Ovary (tissue), 9 donors: ENCODE measurements around the gene UROD. TPM values are rescaled to one million over a fixed set of nuclear protein-coding genes. Genes with fewer than 3 reads are reported as not detected.

ENCODE experiments used
- DNase-seq, 5 donors: peaks; one replicate each; pipeline ENCODE4 v3.0.0-alpha.2; 2019 to 2020
- H3K27ac ChIP-seq, 2 donors: fragments of 200-600 bp; one replicate each; pipeline versions ENCODE4 v1.5.1 to v1.8.0; 2019 to 2022
- H3K27me3 ChIP-seq: fragments of 200-600 bp; one replicate; pipeline ENCODE4 v1.8.0; 2022
- H3K36me3 ChIP-seq: fragments of 200-600 bp; sonication (generic); one replicate; pipeline ENCODE4 v1.5.1; 2019
- H3K4me1 ChIP-seq: one replicate; pipeline ENCODE4 v1.8.1; 2013; ENCODE audit warnings: mild to moderate bottlenecking, moderate library complexity; ENCODE audit not compliant: insufficient read depth
- H3K4me3 ChIP-seq: fragments of 200-600 bp; sonication (generic); one replicate; pipeline ENCODE4 v1.5.1; 2017
- H3K9me3 ChIP-seq, 2 donors: fragments of 200-600 bp in 1 of 2; sonication (generic) in 1 of 2; one replicate each; pipeline versions ENCODE4 v1.5.1 to v1.8.1; 2013 to 2019; ENCODE audit warnings: mild to moderate bottlenecking in 1 of 2, moderate library complexity in 1 of 2
- CTCF ChIP-seq, 3 donors: fragments of 450-650 bp in 2 of 3; fragments of 200-600 bp in 1 of 3; IDR thresholded peaks; one replicate each; pipeline versions ENCODE4 v1.5.1 to v1.8.0; 2016 to 2022; ENCODE audit warnings: antibody characterized with exemption in 3 of 3, mild to moderate bottlenecking in 1 of 3
- EP300 ChIP-seq: sonication (generic); formaldehyde crosslinking; IDR thresholded peaks from one replicate; pipeline ENCODE4 v1.6.1; 2017; ENCODE audit warnings: antibody characterized with exemption
- POLR2A ChIP-seq: fragments of 450-650 bp; IDR thresholded peaks from one replicate; pipeline ENCODE4 v1.6.1; 2017; ENCODE audit warnings: antibody characterized with exemption, mild to moderate bottlenecking, moderate library complexity
- WGBS, 3 donors: extraction: QIAGEN DNeasy Blood & Tissue Kit in 1 of 3; methylation state at CpG; one replicate each; pipeline versions ENCODE4 v1.1.5 to v1.1.7; 2013 to 2017; 5-methylcytosine and 5-hydroxymethylcytosine counted together
- intact Hi-C, 4 donors: fragments of 100-400 bp; cut with DNase I; formaldehyde crosslinking; loops; one replicate each; pipeline versions ENCODE4 v1.11.0 to v1.15.1; 2022 to 2023
- polyA plus RNA-seq, 2 donors: library from polyadenylated mRNA; stranded (reverse); fragments of 200-250 nt in 1 of 2; fragments of 350-450 nt in 1 of 2; fragmentation: Illumina TruSeq in 1 of 2; extraction: RNeasy Lipid Tissue Mini Kit (QIAGEN cat#74804) in 1 of 2; gene quantifications; one replicate each; pipeline ENCODE4 v1.2.3, GENCODE V29; 2013 to 2014
- total RNA-seq, 7 donors: library from RNA; depleted of rRNA in 2 of 7; stranded (reverse); fragments of >200 nt in 2 of 7; fragmentation: NEBNext Ultra II Directional in 3 of 7; extraction: Animal tissue kit (Norgen Biotek cat#: 25700) in 3 of 7; gene quantifications; one replicate each; pipeline versions ENCODE4 v1.1.0 to v1.2.4, GENCODE V29; 2016 to 2023
- donor health status: DM: no; HTN: no; CAD: no; lungs with moderate emphysema.
- donor health status: DM: no; HTN: no; CAD: no.
- donor health status: Bipolar disorder and iron deficiency.
- donor health status: DM: yes; HTN: yes; CAD: no.
- donor health status: DM: no; HTN: no; CAD: no.
- donor health status: DM: yes; HTN: yes; CAD: no.

Gene UROD
- total and polyA plus RNA-seq, 9 donors, result 69.2 to 97.2 (median 77.1) TPM

GRCh38 chr1:45002650-45003645, 9.1 kb upstream of the UROD start:
- H3K36me3 ChIP-seq, result peaks cover 3% of the 10 kb centered on the region
- WGBS, 3 donors, result 82 to 87% (median 84%) methylated on average over 17 of the region's 17 CpGs
- H3K27me3 ChIP-seq, result no peaks in the 10 kb centered on the region
- no peak for DNase-seq
- no peak overlapping the region for H3K4me3 ChIP-seq
- TF ChIP-seq POLR2A (no peak), EP300 (no peak), CTCF (IDR thresholded peaks at IDR 0.05) (no peak)
- H3K4me1 ChIP-seq, result no peaks in the 10 kb centered on the region
- intact Hi-C loops, result loop anchor here in 1 of 4 donors (10.0 kb wide), 1 partner anchor 158 kb away; the partner anchor contains the start of gene PTCH2
- H3K9me3 ChIP-seq, result no peaks in the 10 kb centered on the region
- H3K27ac ChIP-seq, result no peak overlapping the region

GRCh38 chr1:45003741-45004140, 8.3 kb upstream of the UROD start:
- no peak overlapping the region for H3K4me3 ChIP-seq
- no peaks in the 10 kb centered on the region for H3K27me3 ChIP-seq
- H3K27ac ChIP-seq, result no peak overlapping the region
- intact Hi-C loops, result loop anchor here in 1 of 4 donors (10.0 kb wide), 1 partner anchor 159 kb away; the partner anchor contains the start of gene PTCH2
- no peak for DNase-seq
- 86 to 89% (median 86%) methylated on average over 14 of the region's 14 CpGs for WGBS, 3 donors
- H3K4me1 ChIP-seq, result no peaks in the 10 kb centered on the region
- TF ChIP-seq CTCF (IDR thresholded peaks at IDR 0.05) (no peak), POLR2A (no peak), EP300 (no peak)
- H3K36me3 ChIP-seq, result peaks cover 3% of the 10 kb centered on the region
- no peaks in the 10 kb centered on the region for H3K9me3 ChIP-seq

DNA sequence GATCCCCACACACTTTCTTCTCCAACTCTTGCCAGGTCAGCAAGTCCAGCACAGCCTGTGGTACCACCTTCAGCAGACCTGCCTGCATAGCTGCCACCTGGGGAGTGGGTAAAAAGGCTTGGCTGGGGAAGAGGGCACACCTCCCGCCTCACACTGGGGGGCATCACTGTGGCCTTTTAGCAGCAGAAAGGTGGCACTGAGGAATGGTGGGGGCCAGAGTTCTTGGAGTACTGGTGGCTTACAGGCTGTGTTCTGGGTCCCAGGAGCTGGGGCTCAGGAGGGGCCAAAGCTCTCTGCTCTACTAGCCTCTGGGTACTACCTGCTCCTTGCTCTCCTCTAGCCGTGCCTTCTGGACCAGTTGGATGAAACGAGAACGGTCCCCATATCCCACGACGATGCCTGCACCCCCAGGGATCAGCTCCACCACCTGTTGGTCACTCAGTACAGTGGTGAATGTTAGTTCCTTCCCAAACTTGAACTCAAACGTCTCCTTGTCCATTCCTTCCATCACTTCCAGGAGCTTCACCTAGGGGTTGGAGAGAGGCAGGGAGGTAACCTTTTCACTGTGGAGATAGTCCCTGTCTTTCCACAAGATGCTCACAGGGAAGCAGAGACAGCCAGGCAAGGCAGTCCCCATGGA, 7.7 kb upstream of the UROD start:
- intact Hi-C loops, result loop anchor here in 1 of 4 donors (10.0 kb wide), 1 partner anchor 160 kb away; the partner anchor contains the start of gene PTCH2

More for the DNA sequence above, 7.7 kb upstream of the UROD start:
- H3K9me3 ChIP-seq, result no peaks in the 10 kb centered on the region
- H3K36me3 ChIP-seq, result peaks cover 3% of the 10 kb centered on the region
- H3K4me3 ChIP-seq, result no peak overlapping the region
- no peaks in the 10 kb centered on the region for H3K4me1 ChIP-seq
- DNase-seq, result no peak
- no peaks in the 10 kb centered on the region for H3K27me3 ChIP-seq
- no peak overlapping the region for H3K27ac ChIP-seq
- WGBS, 3 donors, result 78 to 82% (median 80%) methylated on average over 7 of the region's 7 CpGs
- no peak for TF ChIP-seq POLR2A
- TF ChIP-seq EP300, result no peak
- no peak for TF ChIP-seq CTCF (IDR thresholded peaks at IDR 0.05)
